A549 (cell line): ENCODE results near the gene MYH6. TPM values are rescaled to one million over a fixed set of nuclear protein-coding genes. Genes with fewer than 3 reads are reported as not detected.

ENCODE experiments used
- ATAC-seq, 2 experiments: fragments of 200-7000 bp in 1 of 2; fragments of >200 bp in 1 of 2; cut with Nextera tagmentation in 1 of 2; cut with Tn5 transposase in 1 of 2; 3 replicates each; pipeline versions ENCODE4 v1.8.0 to v1.9.1; 2018 to 2020; ENCODE audit warnings: mild to moderate bottlenecking in 1 of 2, moderate library complexity in 1 of 2
- CTCF ChIA-PET: fragments of 300-600 bp; sonication (Branson Sonifier 250); formaldehyde crosslinking; extraction: SDS; loops from one replicate; lab custom pipeline; 2021; ENCODE audit warnings: antibody characterized with exemption, inconsistent platforms; lab: Yijun Ruan, JAX
- POLR2A ChIA-PET: fragments of 350-600 bp; formaldehyde crosslinking; extraction: SDS; loops from one replicate; lab custom pipeline; 2021; ENCODE audit warnings: antibody characterized with exemption, inconsistent platforms; lab: Yijun Ruan, JAX
- DNase-seq, 2 experiments: peaks; one replicate each; pipeline versions ENCODE4 v3.0.0 to v3.0.0-alpha.2; 2011 to 2016; ENCODE audit warnings: low read depth in 1 of 2, low spot score in 1 of 2
- FAIRE-seq: peaks from 2 replicates; lab custom pipeline; 2011; peaks lifted over from hg19 to GRCh38; lab: Jason Lieb, UNC
- H3K27ac ChIP-seq, 2 experiments: fragments of >200 bp; sonication (Bioruptor Twin); formaldehyde crosslinking; 3 replicates each; pipeline ENCODE4 v1.5.1; 2016 to 2017
- H3K4me1 ChIP-seq: fragments of >200 bp; sonication (Bioruptor Twin); formaldehyde crosslinking; 3 replicates; pipeline ENCODE4 v1.6.1; 2016
- H3K4me2 ChIP-seq: fragments of >200 bp; sonication (Bioruptor Twin); formaldehyde crosslinking; 3 replicates; pipeline ENCODE4 v1.6.1; 2016
- H3K4me3 ChIP-seq: fragments of >200 bp; sonication (Bioruptor Twin); formaldehyde crosslinking; 3 replicates; pipeline ENCODE4 v1.5.1; 2016
- H3K9me3 ChIP-seq: fragments of >200 bp; sonication (Bioruptor Twin); formaldehyde crosslinking; 3 replicates; pipeline ENCODE4 v1.6.1; 2016
- BCL3 ChIP-seq: fragments of >200 bp; sonication (Bioruptor Twin); formaldehyde crosslinking; IDR thresholded peaks from 3 replicates; pipeline ENCODE4 v1.6.1; 2016
- BHLHE40 ChIP-seq: IDR thresholded peaks from 2 replicates; pipeline ENCODE4 v1.6.1; 2012; ENCODE audit warnings: low read depth, low read length, inconsistent platforms
- CBX8 ChIP-seq: fragments of 200-600 bp; sonication (generic); IDR thresholded peaks from 2 replicates; pipeline ENCODE4 v1.6.1; 2016
- CHD4 ChIP-seq: fragments of 200-600 bp; sonication (generic); IDR thresholded peaks from 2 replicates; pipeline ENCODE4 v1.6.1; 2016; ENCODE audit warnings: antibody characterized with exemption, mild to moderate bottlenecking, borderline replicate concordance
- CTCF ChIP-seq: fragments of >200 bp; sonication (Bioruptor Twin); formaldehyde crosslinking; IDR thresholded peaks from 3 replicates; pipeline ENCODE4 v1.5.1; 2016
- EHMT2 ChIP-seq: fragments of 200-600 bp; sonication (generic); IDR thresholded peaks from 2 replicates; pipeline ENCODE4 v1.6.1; 2016; ENCODE audit warnings: antibody characterized with exemption, low read depth, mild to moderate bottlenecking, moderate library complexity
- ELK1 ChIP-seq: fragments of 150-350 bp; IDR thresholded peaks from 2 replicates; pipeline ENCODE4 v1.6.1; 2014; ENCODE audit warnings: low read depth, mild to moderate bottlenecking, low read length
- ESRRA ChIP-seq: fragments of 150-350 bp; IDR thresholded peaks from 2 replicates; pipeline ENCODE4 v1.6.1; 2014; ENCODE audit warnings: mild to moderate bottlenecking, low read length, borderline replicate concordance
- HDAC2 ChIP-seq: fragments of 200-600 bp; sonication (generic); IDR thresholded peaks from 2 replicates; pipeline ENCODE4 v1.6.1; 2016
- HEYL ChIP-seq: fragments of 250-450 bp; sonication (Bioruptor Pico); IDR thresholded peaks from 2 replicates; pipeline ENCODE4 v1.8.0; 2021; ENCODE audit warnings: mild to moderate bottlenecking, moderate library complexity
- KDM1A ChIP-seq: fragments of 200-600 bp; sonication (generic); IDR thresholded peaks from 2 replicates; pipeline ENCODE4 v1.6.1; 2016; ENCODE audit warnings: low read depth, mild to moderate bottlenecking
- KDM5A ChIP-seq: fragments of 200-600 bp; sonication (generic); IDR thresholded peaks from 2 replicates; pipeline ENCODE4 v1.6.1; 2016; ENCODE audit warnings: antibody characterized with exemption, mild to moderate bottlenecking
- REST ChIP-seq: fragments of 200-600 bp; sonication (generic); IDR thresholded peaks from 2 replicates; pipeline ENCODE4 v1.6.1; 2016; ENCODE audit warnings: antibody characterized with exemption, mild to moderate bottlenecking, moderate library complexity
- RFX5 ChIP-seq: fragments of 450-650 bp; IDR thresholded peaks from 2 replicates; pipeline ENCODE4 v1.7.1; 2014; ENCODE audit warnings: antibody characterized with exemption, mild to moderate bottlenecking, moderate library complexity
- SREBF2 ChIP-seq: fragments of 450-650 bp; IDR thresholded peaks from 2 replicates; pipeline ENCODE4 v1.6.1; 2014; ENCODE audit warnings: mild to moderate bottlenecking, moderate library complexity
- TP53 ChIP-seq: fragments of 250-450 bp; sonication (Bioruptor Pico); IDR thresholded peaks from 2 replicates; pipeline ENCODE4 v1.5.0; 2021; ENCODE audit warnings: mild to moderate bottlenecking, moderate library complexity
- ZFP36 ChIP-seq: fragments of 450-650 bp; IDR thresholded peaks from 2 replicates; pipeline ENCODE4 v1.6.1; 2014; ENCODE audit warnings: borderline replicate concordance; ENCODE audit not compliant: partially characterized antibody
- ZNF302 ChIP-seq: fragments of 250-450 bp; sonication (Bioruptor Pico); IDR thresholded peaks from 2 replicates; pipeline ENCODE4 v1.9.0; 2021; ENCODE audit warnings: inconsistent platforms, mild to moderate bottlenecking, moderate library complexity
- WGBS: methylation state at CpG from one replicate; pipeline ENCODE4 v1.1.6; 2017; ENCODE audit errors: missing lambda C conversion rate; 5-methylcytosine and 5-hydroxymethylcytosine counted together
- polyA plus RNA-seq, 4 experiments: library from polyadenylated mRNA; depleted of rRNA in 3 of 4; stranded (reverse); fragments of >200 nt; fragmentation: RNase III in 1 of 4; extraction: RNeasy Plus Mini Kit Qiagen cat#74134 plus additional on column Dnase treatment in 1 of 4; gene quantifications; 2 replicates in 3 of 4; 3 replicates in 1 of 4; pipeline ENCODE4 v1.2.3, GENCODE V29; 2011 to 2017

Gene MYH6
- polyA plus RNA-seq, 2 of the 4 experiments (the other 2 are of a cell fraction): not detected

GRCh38 chr14:23344481-23344880, 63.6 kb downstream of the MYH6 start:
- 18% methylated on average over 3 of the region's 3 CpGs for WGBS
- FAIRE-seq (no peak), DNase-seq (no peak)
- POLR2A ChIA-PET: no interaction called here
- H3K4me1 ChIP-seq: no peaks in the 10 kb centered on the region
- no peak for TF ChIP-seq HDAC2
- no peak for TF ChIP-seq ESRRA
- TF ChIP-seq BCL3: no peak
- TF ChIP-seq CTCF: no peak
- no peak for TF ChIP-seq SREBF2
- no peak for TF ChIP-seq BHLHE40
- no peak for TF ChIP-seq TP53 (CRISPR knock-in tag)
- TF ChIP-seq HEYL: no peak
- TF ChIP-seq KDM5A: no peak
- no peak for TF ChIP-seq RFX5
- no peak for TF ChIP-seq REST
- TF ChIP-seq ELK1: no peak
- TF ChIP-seq KDM1A: no peak
- no peak for TF ChIP-seq ZNF302 (CRISPR knock-in tag)
- TF ChIP-seq EHMT2: no peak
- TF ChIP-seq CHD4: no peak
- TF ChIP-seq, all 56 proteins: peak for 0
- H3K4me3 ChIP-seq: no peak overlapping the region
- H3K4me2 ChIP-seq: no peak overlapping the region
- no peak overlapping the region for H3K27ac ChIP-seq
- ATAC-seq: 0 out of 6 replicates have a peak, but pooled peaks of 1 of the 2 experiments have one; percentile 36
- peaks cover 24% of the 10 kb centered on the region for H3K9me3 ChIP-seq
- CTCF ChIA-PET: interaction anchor here (1.0 to 5.0 kb wide), 4 partner anchors 16 to 35 kb away, joined by 3 to 20 read pairs (median 6); no protein-coding TSS in a partner anchor

- DNase-seq (no peak), FAIRE-seq (no peak), ATAC-seq (no peak)
- ChIA-PET CTCF (interaction anchor here (1.3 to 14.7 kb wide), 2 partner anchors 11 to 39 kb away, joined by 3 to 186 read pairs; partner anchors contain the start of gene CMTM5), POLR2A (no interaction called here)
- Histone ChIP-seq H3K4me2 (no peak overlapping the region), H3K4me1 (no peaks in the 10 kb centered on the region), H3K27ac (no peak overlapping the region), H3K9me3 (peaks cover 36% of the 10 kb centered on the region)
- 3% methylated on average over 1 of the region's 1 CpG for WGBS
- TF ChIP-seq BHLHE40 (no peak), BCL3 (no peak), KDM1A (no peak), ZFP36 (peak; percentile 65), CBX8 (no peak), ELK1 (no peak), REST (no peak)
- TF ChIP-seq, all 56 proteins: peak for 1
- no peak overlapping the region for H3K4me3 ChIP-seq
Observed at GRCh38 chr14:23339506-23340268, 68.4 kb downstream of the MYH6 start.
